Naive B cell (primary cell): Measurements from ENCODE around the gene OPCML. TPM values are rescaled to one million over a fixed set of nuclear protein-coding genes. Genes with fewer than 3 reads are reported as not detected.
A peak's percentile ranks its signal among the peaks of the same experiment; 100 is the strongest.

Experiments used
- ATAC-seq, 2 donors: fragments of 150-1000 bp; cut with Tn5 transposase; 2 replicates each; pipeline ENCODE4 v1.10.0; 2021; ENCODE audit warnings: low read depth in 2 of 2, mild to moderate bottlenecking in 2 of 2, moderate library complexity in 2 of 2
- DNase-seq: peaks from one replicate; pipeline ENCODE4 v3.0.0; 2022
- H3K27ac Mint-ChIP-seq, 6 donors: one replicate each; pipeline ENCODE4 v1.8.0; 2020 to 2022; ENCODE audit warnings: mild to moderate bottlenecking in 6 of 6, mixed read lengths in 6 of 6, moderate library complexity in 5 of 6, inconsistent platforms in 2 of 6
- H3K27me3 Mint-ChIP-seq, 3 donors: one replicate each; pipeline ENCODE4 v1.8.0; 2021 to 2022; ENCODE audit warnings: mixed read lengths in 3 of 3, mild to moderate bottlenecking in 1 of 3
- H3K36me3 Mint-ChIP-seq, 2 donors: one replicate each; pipeline ENCODE4 v1.8.0; 2020 to 2022; ENCODE audit warnings: mixed read lengths in 2 of 2, inconsistent platforms in 1 of 2, mild to moderate bottlenecking in 1 of 2
- H3K4me1 Mint-ChIP-seq, 3 donors: one replicate each; pipeline ENCODE4 v1.8.0; 2020 to 2022; ENCODE audit warnings: mixed read lengths in 3 of 3, inconsistent platforms in 1 of 3, mild to moderate bottlenecking in 1 of 3, moderate library complexity in 1 of 3
- H3K4me3 Mint-ChIP-seq, 8 donors: one replicate each; pipeline ENCODE4 v1.8.0; 2020 to 2022; ENCODE audit warnings: mild to moderate bottlenecking in 8 of 8, mixed read lengths in 8 of 8, moderate library complexity in 8 of 8, inconsistent platforms in 2 of 8
- H3K9me3 Mint-ChIP-seq, 7 donors: one replicate each; pipeline ENCODE4 v1.8.0; 2020 to 2022; ENCODE audit warnings: mixed read lengths in 7 of 7, mild to moderate bottlenecking in 5 of 7, inconsistent platforms in 2 of 7, moderate library complexity in 1 of 7
- polyA plus RNA-seq, 6 donors: library from polyadenylated mRNA; unstranded; fragments of 300-500 nt; fragmentation: Illumina TruSeq; gene quantifications; one replicate each; pipeline ENCODE4 v1.2.3, GENCODE V29; 2021; ENCODE audit warnings: low read depth in 6 of 6

OPCML gene
- polyA plus RNA-seq, 6 donors from 2014 or later, result not detected

DNA sequence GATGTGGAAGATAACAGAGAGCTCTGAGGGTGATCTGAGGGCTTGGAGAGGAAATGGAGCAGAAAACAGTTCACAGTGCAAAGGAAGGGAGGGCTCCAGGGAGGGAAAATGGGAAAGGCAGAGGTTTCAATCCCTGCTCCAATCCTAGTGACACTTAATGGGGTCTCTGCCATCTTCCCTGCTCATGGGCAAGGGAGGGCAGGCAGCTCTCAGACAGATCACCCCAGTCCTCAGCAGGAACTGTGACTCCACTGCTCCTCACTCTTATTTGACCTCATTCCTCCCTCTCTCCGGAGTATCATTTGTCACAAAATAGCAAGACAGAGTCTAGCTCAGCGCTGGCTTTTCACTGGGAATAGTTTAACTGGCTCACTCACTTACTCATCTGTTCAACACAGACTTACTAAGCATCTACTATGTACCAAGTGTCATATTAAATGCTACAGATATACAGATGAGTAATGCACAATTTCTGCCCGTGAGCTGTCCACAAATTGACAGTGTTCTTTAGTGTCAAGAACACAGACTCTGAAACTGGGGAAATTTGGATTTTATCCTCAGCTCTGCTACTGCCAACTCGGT, 817.4 kb downstream of the OPCML start:
- H3K36me3 Mint-ChIP-seq, result no peaks in the 10 kb centered on the region

DNA sequence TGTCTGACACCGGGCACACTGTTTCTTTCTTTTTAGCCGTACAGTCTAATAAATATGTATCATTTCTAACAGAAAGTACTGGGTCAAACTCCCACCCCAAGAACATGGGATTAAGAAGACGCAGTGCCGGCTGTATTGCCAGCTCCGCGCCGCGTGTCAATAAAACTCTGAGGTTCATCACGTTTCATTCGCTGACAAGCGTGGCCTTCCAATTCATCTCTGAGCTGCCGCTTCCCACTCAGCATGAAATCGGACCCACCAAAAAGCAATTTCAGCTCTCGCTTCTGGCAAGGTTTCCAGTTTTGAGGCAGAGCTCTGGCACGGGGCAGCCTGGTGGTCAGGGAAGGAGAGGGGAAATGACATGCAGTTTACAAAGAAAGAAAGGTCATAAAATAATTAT, 819.8 kb downstream of the OPCML start:
- ATAC-seq (no peak), DNase-seq (no peak)
- Mint-ChIP-seq H3K9me3 (peaks cover 0 to 9% (median 5%) of the 10 kb centered on the region in 7 donors), H3K4me3 (no peak overlapping the region), H3K27me3 (no peaks in the 10 kb centered on the region), H3K27ac (no peak overlapping the region), H3K36me3 (no peaks in the 10 kb centered on the region), H3K4me1 (no peaks in the 10 kb centered on the region)

More for the DNA sequence above, 817.4 kb downstream of the OPCML start:
- peak overlapping the region in 1 of 6 donors; percentile 8 for H3K27ac Mint-ChIP-seq
- peaks cover 4 to 12% (median 10%) of the 10 kb centered on the region in 3 donors for H3K4me1 Mint-ChIP-seq
- H3K9me3 Mint-ChIP-seq, result peaks cover 0 to 9% (median 4%) of the 10 kb centered on the region in 7 donors
- DNase-seq, result no peak
- no peak overlapping the region for H3K4me3 Mint-ChIP-seq
- H3K27me3 Mint-ChIP-seq, result no peaks in the 10 kb centered on the region
- ATAC-seq, result no peak

DNA sequence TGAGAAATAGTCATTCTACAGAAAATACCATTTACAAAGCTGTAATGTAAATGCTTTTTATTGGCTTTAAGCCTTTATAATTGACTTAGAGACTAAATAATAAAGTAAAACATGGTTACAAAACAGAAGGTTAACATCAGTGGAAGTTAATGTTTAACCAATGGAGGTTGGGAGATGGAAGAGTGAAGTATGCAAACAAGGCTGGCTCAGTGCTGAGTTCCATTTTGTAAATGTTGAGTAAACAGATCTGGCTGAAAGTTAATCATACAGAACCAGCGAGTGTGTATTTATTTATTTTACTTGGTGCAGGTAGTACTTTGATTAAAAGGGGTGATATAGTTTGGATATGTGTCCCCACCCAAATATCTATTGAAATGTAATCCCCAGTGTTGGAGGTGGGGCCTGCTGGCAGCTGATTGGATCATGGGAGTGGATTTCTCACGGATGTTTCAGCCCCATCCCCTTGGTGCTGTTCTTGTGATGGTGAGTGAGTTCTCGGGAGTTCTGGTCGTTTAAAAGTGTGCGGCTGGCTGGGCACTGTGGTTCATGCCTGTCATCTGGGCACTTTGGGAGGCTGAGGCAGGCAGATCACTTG, 827.4 kb downstream of the OPCML start:
- Mint-ChIP-seq H3K4me3 (no peak overlapping the region), H3K27me3 (no peaks in the 10 kb centered on the region), H3K9me3 (peaks cover 5 to 25% (median 10%) of the 10 kb centered on the region in 7 donors), H3K27ac (no peak overlapping the region), H3K36me3 (peaks cover 0 to 14% of the 10 kb centered on the region in 2 donors), H3K4me1 (no peaks in the 10 kb centered on the region)
- ATAC-seq (no peak), DNase-seq (no peak)

DNA sequence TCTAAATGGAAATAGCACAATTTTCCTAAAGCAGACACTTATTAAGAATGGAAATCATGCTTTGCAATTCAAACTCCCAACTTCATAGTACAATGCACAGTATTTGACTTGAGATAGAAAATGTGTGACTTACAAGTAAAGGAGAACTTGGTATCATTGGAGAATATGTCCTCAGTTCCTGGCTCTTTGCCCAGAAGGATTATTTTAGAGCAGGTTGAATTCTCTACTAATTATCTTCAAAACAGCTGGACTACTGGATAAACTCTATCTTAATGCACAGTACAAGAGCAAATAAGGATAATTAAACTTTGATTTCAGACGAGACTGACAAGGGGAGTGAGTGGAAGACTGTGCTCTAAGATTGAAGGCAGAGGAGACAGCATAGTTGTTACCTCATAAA, 839.4 kb downstream of the OPCML start:
- peaks cover 0 to 13% (median 2%) of the 10 kb centered on the region in 7 donors for H3K9me3 Mint-ChIP-seq
- DNase-seq (no peak), ATAC-seq (no peak)
- no peak overlapping the region for H3K27ac Mint-ChIP-seq
- H3K4me3 Mint-ChIP-seq, result no peak overlapping the region
- H3K4me1 Mint-ChIP-seq, result no peaks in the 10 kb centered on the region
- no peaks in the 10 kb centered on the region for H3K27me3 Mint-ChIP-seq
- H3K36me3 Mint-ChIP-seq, result no peaks in the 10 kb centered on the region

DNA sequence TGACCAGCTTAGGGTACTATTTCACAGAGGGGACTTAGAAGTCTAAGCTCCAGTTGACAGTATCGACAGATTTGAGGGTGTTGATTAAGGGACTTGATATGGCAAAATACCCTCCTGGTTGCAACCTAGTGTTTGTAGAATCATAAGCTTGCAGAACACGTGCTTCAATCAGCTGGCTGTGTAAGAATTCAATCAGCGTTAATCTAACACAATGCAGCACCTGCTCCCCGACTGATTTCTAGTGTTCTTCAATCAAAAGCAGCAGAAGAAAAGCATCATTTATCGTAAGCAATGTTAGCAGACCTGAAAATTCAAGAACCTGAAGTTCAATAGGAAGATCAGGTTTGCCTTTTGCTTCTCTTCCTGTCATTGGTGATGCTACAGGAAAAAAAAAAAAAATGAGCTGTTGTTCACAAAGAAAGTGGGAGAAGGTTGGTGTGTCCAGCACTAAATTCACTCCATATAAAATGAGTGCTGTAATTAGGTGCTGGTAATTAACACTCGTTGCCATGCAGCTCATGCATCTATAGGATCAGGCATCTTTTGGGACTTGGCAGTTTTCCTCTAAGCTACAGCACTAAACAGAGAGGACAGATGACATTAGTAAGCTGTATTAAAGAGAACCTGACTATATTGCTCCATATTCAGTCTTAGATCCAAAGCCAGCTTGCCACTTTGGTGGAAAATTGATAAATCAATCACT, 840.3 kb downstream of the OPCML start:
- H3K27me3 Mint-ChIP-seq, result no peaks in the 10 kb centered on the region
- DNase-seq (no peak), ATAC-seq (no peak)
- no peaks in the 10 kb centered on the region for H3K4me1 Mint-ChIP-seq
- H3K9me3 Mint-ChIP-seq, result peaks cover 0 to 8% (median 0%) of the 10 kb centered on the region in 7 donors
- H3K27ac Mint-ChIP-seq, result no peak overlapping the region
- no peak overlapping the region for H3K4me3 Mint-ChIP-seq
- no peaks in the 10 kb centered on the region for H3K36me3 Mint-ChIP-seq

DNA sequence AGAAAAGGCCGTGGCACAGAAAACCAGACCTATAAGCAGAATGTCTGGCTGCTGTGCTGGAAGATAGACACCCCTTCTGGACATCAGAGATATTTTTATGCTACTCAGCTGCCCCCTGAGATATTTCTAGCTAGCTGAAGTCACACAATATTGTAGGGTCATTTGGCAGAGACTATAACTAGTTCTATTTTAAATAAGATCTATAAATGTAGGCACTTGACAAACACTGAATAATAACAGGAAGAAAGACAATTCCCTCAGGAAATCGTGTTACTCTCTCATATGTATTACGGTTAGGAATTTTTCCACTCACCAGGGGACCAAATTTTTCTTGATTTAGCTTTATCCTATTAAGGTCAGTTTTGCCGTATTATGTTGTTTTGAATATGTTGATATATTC, 845.4 kb downstream of the OPCML start:
- no peak for DNase-seq
- H3K4me1 Mint-ChIP-seq, result no peaks in the 10 kb centered on the region
- no peak overlapping the region for H3K4me3 Mint-ChIP-seq
- ATAC-seq, result no peak
- H3K36me3 Mint-ChIP-seq, result no peaks in the 10 kb centered on the region
- H3K9me3 Mint-ChIP-seq, result peaks cover 0 to 3% (median 0%) of the 10 kb centered on the region in 7 donors
- no peaks in the 10 kb centered on the region for H3K27me3 Mint-ChIP-seq
- no peak overlapping the region for H3K27ac Mint-ChIP-seq

DNA sequence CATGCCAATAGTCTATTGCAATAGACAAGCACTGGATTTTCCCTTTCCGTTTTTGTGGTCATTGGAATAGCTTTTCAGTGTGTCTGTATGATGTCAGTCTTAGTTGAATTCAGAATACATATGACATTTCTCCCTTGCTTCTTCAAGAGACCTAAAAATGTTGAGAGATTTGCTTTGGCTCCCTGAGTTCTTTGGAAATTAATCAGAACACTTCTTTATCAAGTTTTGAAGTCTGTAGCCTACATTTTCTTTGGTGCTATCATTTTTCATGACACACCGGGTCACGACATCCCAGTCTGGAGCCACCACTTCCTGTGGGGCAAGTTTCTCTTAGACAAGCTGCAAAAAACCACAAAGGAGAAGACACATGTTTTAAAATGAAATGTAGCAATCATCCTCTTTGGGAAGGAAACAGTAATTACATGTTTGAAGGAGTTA, 847.1 kb downstream of the OPCML start:
- H3K36me3 Mint-ChIP-seq, result no peaks in the 10 kb centered on the region
- ATAC-seq, result no peak
- peaks cover 0 to 3% (median 0%) of the 10 kb centered on the region in 7 donors for H3K9me3 Mint-ChIP-seq
- H3K27ac Mint-ChIP-seq, result no peak overlapping the region
- no peaks in the 10 kb centered on the region for H3K27me3 Mint-ChIP-seq
- H3K4me3 Mint-ChIP-seq, result no peak overlapping the region
- no peaks in the 10 kb centered on the region for H3K4me1 Mint-ChIP-seq
- no peak for DNase-seq

DNA sequence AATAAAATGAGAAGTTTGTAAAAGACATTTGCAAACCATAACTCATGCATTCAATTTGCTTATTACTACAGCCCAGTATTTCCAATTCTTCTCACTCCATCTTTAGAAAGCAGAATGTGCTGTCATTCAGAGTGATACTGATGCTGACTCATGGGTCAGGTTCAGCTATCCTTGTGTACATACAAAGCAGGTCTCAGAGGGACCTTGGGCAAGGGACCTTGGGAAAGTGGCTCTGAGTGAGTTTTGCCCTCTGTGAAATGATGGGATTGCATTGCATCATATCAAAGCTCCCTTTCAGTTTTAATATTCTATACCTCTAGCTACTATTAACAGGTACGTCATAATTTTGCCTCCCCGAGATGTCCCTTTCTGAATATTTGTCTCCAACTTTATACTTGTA, 848.7 kb downstream of the OPCML start:
- Mint-ChIP-seq H3K36me3 (no peaks in the 10 kb centered on the region), H3K4me1 (no peaks in the 10 kb centered on the region), H3K27me3 (no peaks in the 10 kb centered on the region), H3K9me3 (peaks cover 0 to 5% (median 0%) of the 10 kb centered on the region in 7 donors), H3K4me3 (no peak overlapping the region), H3K27ac (no peak overlapping the region)
- no peak for DNase-seq
- ATAC-seq, result no peak

DNA sequence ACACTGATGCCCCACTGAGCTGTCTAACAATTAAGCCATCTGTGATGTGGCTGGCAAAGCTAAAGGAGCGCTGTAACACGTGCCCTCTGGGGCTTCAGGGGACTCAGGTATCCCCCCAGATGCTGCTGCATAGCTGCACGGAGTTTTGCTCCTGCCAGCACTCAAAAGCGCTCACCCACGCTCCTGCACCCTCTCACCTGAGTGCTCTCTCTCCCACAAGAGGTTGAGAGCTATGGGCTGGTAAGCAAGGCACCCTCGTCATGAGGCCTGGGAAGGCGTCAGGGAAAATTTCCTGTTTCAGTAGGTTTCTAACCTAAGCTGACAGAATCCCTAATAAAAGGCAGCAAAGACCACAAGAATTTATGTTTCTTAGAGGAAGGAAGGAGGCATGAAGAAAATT, 850.3 kb downstream of the OPCML start:
- Mint-ChIP-seq H3K9me3 (peaks cover 0 to 15% (median 0%) of the 10 kb centered on the region in 7 donors), H3K27me3 (no peaks in the 10 kb centered on the region), H3K27ac (no peak overlapping the region), H3K36me3 (no peaks in the 10 kb centered on the region), H3K4me1 (no peaks in the 10 kb centered on the region), H3K4me3 (no peak overlapping the region)
- DNase-seq, result no peak
- ATAC-seq, result no peak

DNA sequence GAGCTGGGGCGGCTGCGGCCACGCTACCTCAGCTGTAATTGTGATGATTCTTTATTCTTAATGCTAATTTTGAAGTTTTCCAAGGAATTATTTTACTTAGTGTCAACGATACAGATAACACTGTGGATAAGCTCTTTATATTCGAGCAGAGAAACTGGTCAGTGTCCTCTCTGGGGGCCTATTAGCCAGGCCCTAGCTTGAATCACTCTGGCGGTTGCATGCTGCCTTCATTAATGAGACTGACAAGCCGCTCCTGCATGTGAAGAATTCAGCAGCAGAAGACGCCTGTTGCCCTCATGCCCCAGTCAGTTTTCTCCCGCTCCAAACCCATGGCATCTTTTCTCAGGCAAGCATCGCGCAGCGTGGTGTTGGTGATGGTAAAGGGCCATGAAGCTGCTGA, 851.7 kb downstream of the OPCML start:
- DNase-seq, result no peak
- Mint-ChIP-seq H3K9me3 (peaks cover 0 to 15% (median 0%) of the 10 kb centered on the region in 7 donors), H3K4me3 (no peak overlapping the region), H3K27ac (no peak overlapping the region), H3K36me3 (no peaks in the 10 kb centered on the region), H3K27me3 (no peaks in the 10 kb centered on the region), H3K4me1 (no peaks in the 10 kb centered on the region)
- no peak for ATAC-seq

DNA sequence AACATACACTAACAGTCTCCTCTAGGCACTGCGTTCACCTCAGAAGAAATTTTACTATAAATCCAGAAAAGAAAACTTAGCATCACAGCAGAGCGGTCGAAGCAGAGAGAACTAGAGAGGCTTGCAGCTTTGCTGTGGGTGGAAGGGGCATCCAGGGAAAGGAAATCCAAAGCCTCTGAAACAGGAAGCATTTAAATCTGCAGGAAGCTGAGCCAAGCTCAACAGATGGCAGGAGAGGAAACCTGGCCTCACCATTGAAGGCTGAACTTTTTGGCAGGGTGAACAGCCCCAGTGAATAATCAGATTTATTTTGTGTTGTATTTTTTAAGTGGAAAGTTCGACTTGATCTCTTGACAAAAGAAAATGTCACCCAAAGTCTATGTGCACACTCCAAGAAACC, 858.1 kb downstream of the OPCML start:
- Mint-ChIP-seq H3K4me1 (no peaks in the 10 kb centered on the region), H3K27me3 (no peaks in the 10 kb centered on the region), H3K36me3 (no peaks in the 10 kb centered on the region), H3K27ac (no peak overlapping the region), H3K4me3 (no peak overlapping the region), H3K9me3 (peaks cover 0 to 11% (median 0%) of the 10 kb centered on the region in 7 donors)
- ATAC-seq (no peak), DNase-seq (no peak)

DNA sequence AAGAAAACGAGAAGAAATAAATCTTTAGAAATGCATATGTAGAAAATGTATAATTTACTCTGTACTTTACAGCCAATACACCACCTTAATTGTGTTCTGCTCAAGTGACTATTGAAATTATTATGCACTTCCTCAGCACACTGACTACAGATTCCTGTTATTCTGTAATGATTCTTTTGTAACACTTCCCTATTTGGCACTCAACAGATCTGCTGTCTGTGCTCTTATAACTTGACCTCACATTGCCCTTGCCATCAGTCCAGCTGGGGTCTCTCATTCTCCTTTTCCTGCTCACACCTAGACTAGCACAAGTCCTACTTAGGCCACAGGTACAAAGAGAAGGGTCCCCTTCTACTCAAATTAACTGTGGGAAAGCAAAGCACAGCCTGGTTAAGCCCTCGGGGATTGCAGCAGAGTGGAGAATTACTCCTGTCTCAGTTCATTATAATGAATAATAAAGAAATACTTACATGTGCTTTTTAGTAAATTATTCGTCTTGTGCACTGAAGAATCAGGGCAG, 860.4 kb downstream of the OPCML start:
- no peak overlapping the region for H3K27ac Mint-ChIP-seq
- DNase-seq (no peak), ATAC-seq (no peak)
- H3K9me3 Mint-ChIP-seq, result peaks cover 0 to 8% (median 0%) of the 10 kb centered on the region in 7 donors
- no peaks in the 10 kb centered on the region for H3K27me3 Mint-ChIP-seq
- no peaks in the 10 kb centered on the region for H3K36me3 Mint-ChIP-seq
- H3K4me1 Mint-ChIP-seq, result no peaks in the 10 kb centered on the region
- no peak overlapping the region for H3K4me3 Mint-ChIP-seq

DNA sequence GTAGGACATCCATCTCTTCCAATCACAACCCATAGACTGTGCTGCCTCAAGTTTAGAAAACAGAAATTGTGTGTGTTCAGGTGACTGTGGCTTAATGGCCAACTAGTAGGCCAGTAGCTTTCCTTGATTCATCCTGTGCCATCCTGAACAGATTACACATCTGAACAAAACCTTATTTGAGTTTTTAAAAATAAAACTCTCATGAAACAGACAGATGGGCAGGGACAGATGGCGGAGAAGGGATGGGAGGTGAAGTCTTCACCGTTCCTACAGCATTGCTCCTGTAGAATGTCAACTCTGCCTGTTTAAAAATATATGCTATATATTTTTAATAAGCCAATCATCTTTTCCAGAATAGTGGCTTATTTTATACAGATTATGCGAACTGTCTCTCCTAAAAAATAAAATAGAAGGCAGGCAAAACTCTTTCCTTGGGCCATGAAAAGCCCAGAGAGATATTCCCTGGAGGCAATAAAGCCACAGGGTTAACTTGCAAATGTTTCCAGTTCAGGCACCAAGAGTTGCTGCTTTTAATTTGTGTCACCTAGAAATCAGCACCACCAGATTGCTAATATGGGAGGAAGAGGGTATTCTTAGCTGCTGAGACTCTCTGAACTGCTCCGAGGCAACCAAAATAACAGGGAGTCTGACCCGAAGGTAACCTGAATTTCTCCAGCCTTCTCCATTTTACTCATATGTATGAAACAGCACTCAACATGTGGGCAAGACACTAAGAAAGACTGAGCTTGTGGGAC, 861.2 kb downstream of the OPCML start:
- peaks cover 0 to 11% (median 0%) of the 10 kb centered on the region in 7 donors for H3K9me3 Mint-ChIP-seq
- H3K36me3 Mint-ChIP-seq, result no peaks in the 10 kb centered on the region
- no peak for ATAC-seq
- H3K27ac Mint-ChIP-seq, result no peak overlapping the region
- H3K27me3 Mint-ChIP-seq, result no peaks in the 10 kb centered on the region
- no peak overlapping the region for H3K4me3 Mint-ChIP-seq
- no peaks in the 10 kb centered on the region for H3K4me1 Mint-ChIP-seq
- no peak for DNase-seq
